Thymus (tissue), 11 donors: ENCODE data around the gene SIRT3. TPM values are rescaled to one million over a fixed set of nuclear protein-coding genes. Genes with fewer than 3 reads are reported as not detected.

ENCODE experiments used
- DNase-seq, 9 donors: peaks; one replicate each; pipeline ENCODE4 v3.0.0-alpha.2; 2013; ENCODE audit warnings: low spot score in 9 of 9, low read depth in 6 of 9, missing footprints in 1 of 9
- H3K27ac ChIP-seq, 2 donors: one replicate each; pipeline ENCODE4 v1.5.1; 2013; ENCODE audit warnings: control low read depth in 1 of 2, low read depth in 1 of 2, low read length in 1 of 2, mild to moderate bottlenecking in 1 of 2, moderate library complexity in 1 of 2
- H3K27me3 ChIP-seq, 2 donors: one replicate each; pipeline ENCODE4 v1.5.1; 2013; ENCODE audit warnings: low read length in 1 of 2; ENCODE audit not compliant: control insufficient read depth in 2 of 2, insufficient read depth in 1 of 2
- H3K36me3 ChIP-seq, 2 donors: one replicate each; pipeline ENCODE4 v1.5.1; 2013; ENCODE audit warnings: low read length in 1 of 2, mild to moderate bottlenecking in 1 of 2, moderate library complexity in 1 of 2; ENCODE audit not compliant: control insufficient read depth in 2 of 2, insufficient read depth in 2 of 2
- H3K4me1 ChIP-seq, 2 donors: one replicate each; pipeline ENCODE4 v1.5.1; 2013; ENCODE audit warnings: low read length in 2 of 2; ENCODE audit not compliant: control insufficient read depth in 2 of 2, insufficient read depth in 2 of 2
- H3K4me3 ChIP-seq, 2 donors: one replicate each; pipeline ENCODE4 v1.5.1; 2013; ENCODE audit warnings: low read length in 2 of 2, control low read depth in 1 of 2, mild to moderate bottlenecking in 1 of 2
- H3K9me3 ChIP-seq, 2 donors: one replicate each; pipeline ENCODE4 v1.5.1; 2013; ENCODE audit warnings: low read length in 1 of 2, mild to moderate bottlenecking in 1 of 2; ENCODE audit not compliant: control insufficient read depth in 2 of 2, insufficient read depth in 1 of 2
- WGBS: extraction: QIAGEN DNeasy Blood & Tissue Kit; methylation state at CpG from one replicate; pipeline ENCODE4 v1.1.7; 2013; 5-methylcytosine and 5-hydroxymethylcytosine counted together
- polyA plus RNA-seq: library from polyadenylated mRNA; stranded (reverse); fragments of 200-250 nt; gene quantifications from one replicate; pipeline ENCODE4 v1.2.3, GENCODE V29; 2013
- total RNA-seq: library from RNA; stranded (reverse); fragments of 120-200 nt; gene quantifications from one replicate; pipeline ENCODE4 v1.2.4, GENCODE V29; 2013
- donor health status: healthy.

The SIRT3 gene
- total and polyA plus RNA-seq, 2 donors, result 6.5 to 38.3 TPM

- H3K27me3 ChIP-seq, result peaks cover 0 to 2% of the 10 kb centered on the region in 2 donors
- no peak overlapping the region for H3K27ac ChIP-seq
- DNase-seq, result no peak
- H3K4me3 ChIP-seq, result no peak overlapping the region
- WGBS, result 98% methylated on average over 4 of the region's 4 CpGs
- peaks cover 19 to 40% of the 10 kb centered on the region in 2 donors for H3K4me1 ChIP-seq
- H3K9me3 ChIP-seq, result no peaks in the 10 kb centered on the region
- peaks cover 26 to 28% of the 10 kb centered on the region in 2 donors for H3K36me3 ChIP-seq
These were observed 32.1 kb downstream of the SIRT3 start for GRCh38 chr11:203945-204586.

GRCh38 chr11:203056-203944 lies 32.8 kb downstream of the SIRT3 start:
- 98% methylated on average over 7 of the region's 7 CpGs for WGBS
- Histone ChIP-seq H3K27me3 (peaks cover 0 to 2% of the 10 kb centered on the region in 2 donors), H3K9me3 (no peaks in the 10 kb centered on the region), H3K27ac (no peak overlapping the region), H3K4me3 (no peak overlapping the region), H3K36me3 (peaks cover 26 to 28% of the 10 kb centered on the region in 2 donors), H3K4me1 (peaks cover 19 to 39% of the 10 kb centered on the region in 2 donors)
- no peak for DNase-seq

- peaks cover 19 to 39% of the 10 kb centered on the region in 2 donors for H3K4me1 ChIP-seq
- whole genome bisulfite sequencing, result 91% methylated on average over 8 of the region's 8 CpGs
- peaks cover 0 to 1% of the 10 kb centered on the region in 2 donors for H3K9me3 ChIP-seq
- H3K4me3 ChIP-seq, result no peak overlapping the region
- peak overlapping the region; percentile 48 to 66 for H3K27ac ChIP-seq
- DNase-seq, result no peak
- H3K27me3 ChIP-seq, result no peaks in the 10 kb centered on the region
- peaks cover 26 to 28% of the 10 kb centered on the region in 2 donors for H3K36me3 ChIP-seq
These were observed 33.7 kb downstream of the SIRT3 start for GRCh38 chr11:202490-202889.

- WGBS, result 25% methylated on average over 15 of the region's 15 CpGs
- Histone ChIP-seq H3K27me3 (peaks cover 0 to 3% of the 10 kb centered on the region in 2 donors), H3K36me3 (peaks cover 26 to 28% of the 10 kb centered on the region in 2 donors), H3K4me1 (peaks cover 19 to 39% of the 10 kb centered on the region in 2 donors), H3K9me3 (peaks cover 0 to 1% of the 10 kb centered on the region in 2 donors), H3K27ac (peak overlapping the region; percentile 39 to 66), H3K4me3 (no peak overlapping the region)
- peak in 2 of 9 donors; percentile 22 to 28 for DNase-seq
These were observed 34.2 kb downstream of the SIRT3 start for GRCh38 chr11:201966-202365.

- Histone ChIP-seq H3K4me3 (no peak overlapping the region), H3K36me3 (peaks cover 22 to 25% of the 10 kb centered on the region in 2 donors), H3K9me3 (peaks cover 0 to 1% of the 10 kb centered on the region in 2 donors), H3K4me1 (peaks cover 8 to 25% of the 10 kb centered on the region in 2 donors), H3K27ac (no peak overlapping the region), H3K27me3 (peaks cover 0 to 3% of the 10 kb centered on the region in 2 donors)
- DNase-seq, result no peak
- 98% methylated on average over 13 of the region's 13 CpGs for WGBS
These were observed 35.7 kb downstream of the SIRT3 start for GRCh38 chr11:200224-201003.

- Histone ChIP-seq H3K9me3 (peaks cover 0 to 1% of the 10 kb centered on the region in 2 donors), H3K27me3 (peaks cover 0 to 3% of the 10 kb centered on the region in 2 donors), H3K4me3 (no peak overlapping the region), H3K27ac (no peak overlapping the region), H3K4me1 (peaks cover 7 to 25% of the 10 kb centered on the region in 2 donors), H3K36me3 (peaks cover 15 to 21% of the 10 kb centered on the region in 2 donors)
- WGBS, result 96% methylated on average over 8 of the region's 8 CpGs
- DNase-seq, result no peak
These were observed 36.4 kb downstream of the SIRT3 start for GRCh38 chr11:199782-200181.

- WGBS, result 93% methylated on average over 13 of the region's 13 CpGs
These were observed 37.0 kb downstream of the SIRT3 start for GRCh38 chr11:199004-199581.

GRCh38 chr11:198236-198806 lies 37.8 kb downstream of the SIRT3 start:
- H3K27ac ChIP-seq, result no peak overlapping the region
- DNase-seq, result no peak
- H3K4me3 ChIP-seq, result no peak overlapping the region
- 98% methylated on average over 21 of the region's 21 CpGs for WGBS
- peaks cover 0 to 3% of the 10 kb centered on the region in 2 donors for H3K27me3 ChIP-seq
- H3K4me1 ChIP-seq, result peaks cover 7 to 20% of the 10 kb centered on the region in 2 donors
- H3K36me3 ChIP-seq, result peaks cover 2 to 6% of the 10 kb centered on the region in 2 donors
- peaks cover 0 to 1% of the 10 kb centered on the region in 2 donors for H3K9me3 ChIP-seq

More at GRCh38 chr11:199004-199581, 37.0 kb downstream of the SIRT3 start:
- no peak overlapping the region for H3K27ac ChIP-seq
- peaks cover 0 to 3% of the 10 kb centered on the region in 2 donors for H3K27me3 ChIP-seq
- H3K36me3 ChIP-seq, result peaks cover 9 to 14% of the 10 kb centered on the region in 2 donors
- H3K9me3 ChIP-seq, result peaks cover 0 to 1% of the 10 kb centered on the region in 2 donors
- no peak overlapping the region for H3K4me3 ChIP-seq
- DNase-seq, result no peak
- H3K4me1 ChIP-seq, result peaks cover 7 to 22% of the 10 kb centered on the region in 2 donors
